GM23338 (cell line): ENCODE data around the gene PAPPA.

ENCODE experiments used
- EZH2 ChIP-seq: fragments of 200-600 bp; sonication (generic); IDR thresholded peaks from one replicate; pipeline ENCODE4 v1.8.0; 2017; ENCODE audit warnings: antibody characterized with exemption, mild to moderate bottlenecking, low read depth; ENCODE audit not compliant: unreplicated experiment
- EZH2phosphoT487 ChIP-seq: fragments of 200-600 bp; sonication (generic); IDR thresholded peaks from one replicate; pipeline ENCODE4 v1.8.1; 2018; ENCODE audit warnings: antibody characterized with exemption; ENCODE audit not compliant: unreplicated experiment
- JUNB ChIP-seq: IDR thresholded peaks from one replicate; pipeline ENCODE4 v1.6.1; 2016; ENCODE audit warnings: antibody characterized with exemption; ENCODE audit not compliant: unreplicated experiment
- POLR2AphosphoS5 ChIP-seq: IDR thresholded peaks from 2 replicates; pipeline ENCODE4 v1.6.1; 2016; ENCODE audit warnings: antibody characterized with exemption, low read depth
- STAT1 ChIP-seq: IDR thresholded peaks from one replicate; pipeline ENCODE4 v1.6.1; 2016; ENCODE audit warnings: antibody characterized with exemption; ENCODE audit not compliant: unreplicated experiment
- ZNF114 ChIP-seq: fragments of 250-450 bp; sonication (Bioruptor Pico); IDR thresholded peaks from 2 replicates; pipeline ENCODE4 v1.5.0; 2020; ENCODE audit warnings: mild to moderate bottlenecking, moderate library complexity
- ZNF331 ChIP-seq: fragments of 250-450 bp; sonication (Bioruptor Pico); IDR thresholded peaks from 2 replicates; pipeline ENCODE4 v1.5.0; 2020; ENCODE audit warnings: low read depth, mild to moderate bottlenecking, moderate library complexity
- TF ChIP-seq, protein P1 (sequence below), 2 experiments: fragments of 200-600 bp in 1 of 2; sonication (generic) in 1 of 2; conservative IDR thresholded peaks; 2 replicates each; pipeline versions ENCODE4 v1.5.1 to v1.6.1; 2016 to 2017; ENCODE audit warnings: antibody characterized with exemption in 2 of 2, low read depth in 2 of 2, mild to moderate bottlenecking in 2 of 2, moderate library complexity in 1 of 2

DNA sequence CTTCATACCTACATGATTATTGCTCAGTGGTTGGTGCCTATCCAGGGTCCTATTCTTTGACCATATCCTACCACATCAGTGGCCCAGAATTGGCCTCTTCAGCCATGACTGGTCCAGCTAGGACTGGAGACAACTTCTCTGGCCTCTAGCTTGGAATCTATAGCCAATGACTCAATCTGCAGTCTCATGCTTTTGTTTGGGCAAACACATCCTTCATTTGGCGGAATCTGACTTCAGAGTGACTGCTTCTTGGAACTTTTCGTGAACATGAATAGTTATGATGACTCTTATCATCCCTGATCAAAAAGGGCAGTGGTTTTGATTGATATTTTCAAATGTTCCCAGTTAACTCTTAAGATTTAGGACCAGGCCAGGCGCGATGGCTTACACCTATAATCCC lies 134.1 kb downstream of the PAPPA start:
- no peak for TF ChIP-seq POLR2AphosphoS5
- TF ChIP-seq, protein P1, sequence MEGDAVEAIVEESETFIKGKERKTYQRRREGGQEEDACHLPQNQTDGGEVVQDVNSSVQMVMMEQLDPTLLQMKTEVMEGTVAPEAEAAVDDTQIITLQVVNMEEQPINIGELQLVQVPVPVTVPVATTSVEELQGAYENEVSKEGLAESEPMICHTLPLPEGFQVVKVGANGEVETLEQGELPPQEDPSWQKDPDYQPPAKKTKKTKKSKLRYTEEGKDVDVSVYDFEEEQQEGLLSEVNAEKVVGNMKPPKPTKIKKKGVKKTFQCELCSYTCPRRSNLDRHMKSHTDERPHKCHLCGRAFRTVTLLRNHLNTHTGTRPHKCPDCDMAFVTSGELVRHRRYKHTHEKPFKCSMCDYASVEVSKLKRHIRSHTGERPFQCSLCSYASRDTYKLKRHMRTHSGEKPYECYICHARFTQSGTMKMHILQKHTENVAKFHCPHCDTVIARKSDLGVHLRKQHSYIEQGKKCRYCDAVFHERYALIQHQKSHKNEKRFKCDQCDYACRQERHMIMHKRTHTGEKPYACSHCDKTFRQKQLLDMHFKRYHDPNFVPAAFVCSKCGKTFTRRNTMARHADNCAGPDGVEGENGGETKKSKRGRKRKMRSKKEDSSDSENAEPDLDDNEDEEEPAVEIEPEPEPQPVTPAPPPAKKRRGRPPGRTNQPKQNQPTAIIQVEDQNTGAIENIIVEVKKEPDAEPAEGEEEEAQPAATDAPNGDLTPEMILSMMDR (conservative IDR thresholded peaks at IDR 0.05; ENCODE audit: low read depth in 2 of 2) = no peak
- TF ChIP-seq ZNF331 (CRISPR knock-in tag) = no peak
- TF ChIP-seq STAT1 = no peak
- no peak for TF ChIP-seq EZH2
- TF ChIP-seq EZH2phosphoT487 = no peak
- TF ChIP-seq ZNF114 (CRISPR knock-in tag) = no peak
- TF ChIP-seq JUNB = no peak
